Stomach (tissue), 9 donors: ENCODE data around the gene ADCY5. TPM values are rescaled to one million over a fixed set of nuclear protein-coding genes. Genes with fewer than 3 reads are reported as not detected.
A peak's percentile ranks its signal among the peaks of the same experiment; 100 is the strongest.

ENCODE experiments used
- DNase-seq, 2 donors: peaks; one replicate each; pipeline versions ENCODE4 v3.0.0 to v3.0.0-alpha.2; 2013 to 2019
- H3K27ac ChIP-seq, 5 donors: fragments of 200-600 bp in 4 of 5; sonication (generic) in 4 of 5; one replicate each; pipeline ENCODE4 v1.5.1; 2013 to 2019; ENCODE audit warnings: mild to moderate bottlenecking in 1 of 5, moderate library complexity in 1 of 5
- H3K27me3 ChIP-seq, 3 donors: fragments of 200-600 bp; sonication (generic); one replicate each; pipeline ENCODE4 v1.5.1; 2017 to 2019; ENCODE audit warnings: mixed run types in 1 of 3
- H3K36me3 ChIP-seq, 4 donors: fragments of 200-600 bp; sonication (generic); 1 replicate in 3 of 4; 2 replicates in 1 of 4; pipeline ENCODE4 v1.5.1; 2016 to 2019
- H3K4me1 ChIP-seq, 4 donors: fragments of 200-600 bp; sonication (generic); one replicate each; pipeline ENCODE4 v1.5.1; 2016 to 2019
- H3K4me3 ChIP-seq, 4 donors: fragments of 200-600 bp; sonication (generic) in 3 of 4; one replicate each; pipeline ENCODE4 v1.5.1; 2016 to 2019; ENCODE audit warnings: mild to moderate bottlenecking in 1 of 4
- H3K9me3 ChIP-seq, 4 donors: fragments of 200-600 bp; sonication (generic); one replicate each; pipeline ENCODE4 v1.5.1; 2016 to 2019
- CTCF ChIP-seq, 7 experiments: fragments of 450-650 bp in 4 of 7; fragments of 200-600 bp in 3 of 7; sonication (generic) in 3 of 7; IDR thresholded peaks; one replicate each; pipeline ENCODE4 v1.5.1; 2016 to 2019; ENCODE audit warnings: antibody characterized with exemption in 7 of 7, control low read depth in 2 of 7, mild to moderate bottlenecking in 1 of 7
- EP300 ChIP-seq: sonication (generic); formaldehyde crosslinking; IDR thresholded peaks from one replicate; pipeline ENCODE4 v1.6.1; 2017; ENCODE audit warnings: antibody characterized with exemption
- POLR2A ChIP-seq, 4 donors: fragments of 450-650 bp; IDR thresholded peaks; one replicate each; pipeline ENCODE4 v1.6.1; 2016; ENCODE audit warnings: antibody characterized with exemption in 4 of 4, control low read depth in 2 of 4, mild to moderate bottlenecking in 1 of 4, moderate library complexity in 1 of 4
- POLR2AphosphoS5 ChIP-seq, 3 donors: sonication (generic); formaldehyde crosslinking; IDR thresholded peaks; one replicate each; pipeline ENCODE4 v1.6.1; 2016; ENCODE audit warnings: antibody characterized with exemption in 3 of 3
- WGBS, 5 donors: extraction: QIAGEN DNeasy Blood & Tissue Kit in 3 of 5; methylation state at CpG; one replicate each; pipeline versions ENCODE4 v1.1.5 to v1.1.7; 2013 to 2018; 5-methylcytosine and 5-hydroxymethylcytosine counted together
- intact Hi-C: fragments of 100-400 bp; cut with DNase I; formaldehyde crosslinking; loops from one replicate; pipeline ENCODE4 v1.15.1; 2023; ENCODE audit warnings: low total_unique reads
- polyA plus RNA-seq, 3 donors: library from polyadenylated mRNA; stranded (reverse); fragments of 200-250 nt; gene quantifications; one replicate each; pipeline ENCODE4 v1.2.3, GENCODE V29; 2013
- total RNA-seq, 5 donors: library from RNA; depleted of rRNA; stranded (reverse); fragments of >200 nt; gene quantifications; one replicate each; pipeline versions ENCODE4 v1.1.0 to v1.2.3, GENCODE V29; 2014 to 2016
- donor health status: healthy with polysubstance abuse.
- donor health status: Bipolar disorder and iron deficiency.
- donor health status: healthy.

The ADCY5 gene
- total and polyA plus RNA-seq, 8 donors = 1.8 to 79.9 (median 16.3) TPM

GRCh38 chr3:123331651-123332050 is 117.2 kb downstream of the ADCY5 start:
- peak overlapping the region in 4 of 5 donors; percentile 52 to 72 (median 71) for H3K27ac ChIP-seq
- H3K9me3 ChIP-seq = no peaks in the 10 kb centered on the region
- intact Hi-C loops = loop anchor here (5.0 kb wide), 1 partner anchor 226 kb away; no protein-coding TSS in a partner anchor
- peaks cover 0 to 10% (median 0%) of the 10 kb centered on the region in 3 donors for H3K27me3 ChIP-seq
- H3K4me1 ChIP-seq = peaks cover 0 to 51% (median 25%) of the 10 kb centered on the region in 4 donors
- TF ChIP-seq POLR2AphosphoS5 (IDR thresholded peaks at IDR 0.05) = no peak
- TF ChIP-seq CTCF (IDR thresholded peaks at IDR 0.05) = no peak
- TF ChIP-seq POLR2A (IDR thresholded peaks at IDR 0.05) = no peak
- no peak for TF ChIP-seq EP300
- WGBS, 5 donors = 75 to 92% (median 91%) methylated on average over 9 of the region's 9 CpGs
- no peak for DNase-seq
- H3K36me3 ChIP-seq = peaks cover 0 to 4% (median under 1%) of the 10 kb centered on the region in 4 donors
- H3K4me3 ChIP-seq = no peak overlapping the region

- Histone ChIP-seq H3K27ac (peak overlapping the region in 4 of 5 donors; percentile 52 to 72 (median 71)), H3K4me3 (no peak overlapping the region), H3K9me3 (no peaks in the 10 kb centered on the region), H3K4me1 (peaks cover 0 to 51% (median 23%) of the 10 kb centered on the region in 4 donors), H3K36me3 (peaks cover 0 to 8% (median 2%) of the 10 kb centered on the region in 4 donors), H3K27me3 (peaks cover 0 to 10% (median 0%) of the 10 kb centered on the region in 3 donors)
- DNase-seq = no peak
- 63 to 76% (median 68%) methylated on average over 8 of the region's 8 CpGs for WGBS, 5 donors
- peak in 1 of 3 donors; percentile 21 for TF ChIP-seq POLR2AphosphoS5 (IDR thresholded peaks at IDR 0.05)
- TF ChIP-seq POLR2A (IDR thresholded peaks at IDR 0.05) = no peak
- intact Hi-C loops = loop anchor here (5.0 kb wide), 1 partner anchor 226 kb away; no protein-coding TSS in a partner anchor
Measured at GRCh38 chr3:123331006-123331405, 117.9 kb downstream of the ADCY5 start.

GRCh38 chr3:123330441-123330991 is 118.4 kb downstream of the ADCY5 start:
- intact Hi-C loops = loop anchor here (5.0 kb wide), 1 partner anchor 227 kb away; no protein-coding TSS in a partner anchor
- no peaks in the 10 kb centered on the region for H3K9me3 ChIP-seq
- peak overlapping the region in 4 of 5 donors; percentile 52 to 72 (median 71) for H3K27ac ChIP-seq
- DNase-seq = no peak
- no peak overlapping the region for H3K4me3 ChIP-seq
- WGBS, 5 donors = 57 to 80% (median 74%) methylated on average over 14 to 15 of the region's 15 CpGs
- H3K36me3 ChIP-seq = peaks cover 0 to 10% (median 2%) of the 10 kb centered on the region in 4 donors
- peaks cover 0 to 10% (median 0%) of the 10 kb centered on the region in 3 donors for H3K27me3 ChIP-seq
- peaks cover 0 to 49% (median 21%) of the 10 kb centered on the region in 4 donors for H3K4me1 ChIP-seq
- TF ChIP-seq POLR2AphosphoS5 (IDR thresholded peaks at IDR 0.05) (no peak), CTCF (IDR thresholded peaks at IDR 0.05) (no peak), POLR2A (IDR thresholded peaks at IDR 0.05) (no peak), EP300 (no peak)

- WGBS, 5 donors = 38 to 54% (median 44%) methylated on average over 10 of the region's 10 CpGs
- H3K4me1 ChIP-seq = peaks cover 0 to 50% (median 23%) of the 10 kb centered on the region in 4 donors
Measured at GRCh38 chr3:123329636-123330340, 119.1 kb downstream of the ADCY5 start.

More at GRCh38 chr3:123329636-123330340, 119.1 kb downstream of the ADCY5 start:
- H3K27me3 ChIP-seq = peaks cover 0 to 10% (median 0%) of the 10 kb centered on the region in 3 donors
- peaks cover 0 to 18% (median 6%) of the 10 kb centered on the region in 4 donors for H3K36me3 ChIP-seq
- H3K4me3 ChIP-seq = no peak overlapping the region
- TF ChIP-seq POLR2AphosphoS5 (IDR thresholded peaks at IDR 0.05) = no peak
- DNase-seq = no peak
- intact Hi-C loops = loop anchor here (5.0 kb wide), 2 partner anchors 158 to 228 kb away; no protein-coding TSS in a partner anchor
- no peaks in the 10 kb centered on the region for H3K9me3 ChIP-seq
- peak overlapping the region in 4 of 5 donors; percentile 52 to 72 (median 71) for H3K27ac ChIP-seq
